ENCODE data around the gene SCYGR2. TPM values are rescaled to one million over a fixed set of nuclear protein-coding genes. Genes with fewer than 3 reads are reported as not detected.

SCYGR2 gene
- polyA plus RNA-seq, 1 of the 3 experiments (the other 2 are of a cell fraction) = not detected

GRCh38 chr2:227607941-227608340 is 9.2 kb downstream of the SCYGR2 start:
- Histone ChIP-seq H3K4me3 (ENCODE audit: low read depth in 2 of 2, low read length in 1 of 2) (no peak overlapping the region), H4K20me1 (ENCODE audit: insufficient read depth) (no peaks in the 10 kb centered on the region), H2AFZ (ENCODE audit: low read depth) (no peak overlapping the region), H3F3A (replicated peaks; ENCODE audit: insufficient read depth) (no peaks in the 10 kb centered on the region), H3K27ac (ENCODE audit: low read depth in 2 of 2, low read length in 1 of 2) (no peak overlapping the region), H3K9me2 (no peaks in the 10 kb centered on the region), H3K9me3 (no peaks in the 10 kb centered on the region), H3K79me2 (ENCODE audit: insufficient read depth) (no peaks in the 10 kb centered on the region), H3K4me1 (ENCODE audit: control insufficient read depth in 1 of 2, insufficient read depth in 2 of 2, low read depth in 1 of 2, low read length in 1 of 2) (no peaks in the 10 kb centered on the region), H3K4me2 (no peak overlapping the region; the same call in 1 of the 2 replicates), H3K27me3 (ENCODE audit: insufficient read depth) (no peaks in the 10 kb centered on the region), H3K9ac (no peak overlapping the region), H3K36me3 (replicated peaks in 1 of 2; ENCODE audit: control insufficient read depth in 1 of 2, insufficient read depth in 2 of 2, low read length in 1 of 2) (no peaks in the 10 kb centered on the region)
- CTCF ChIA-PET = interaction anchor here (0.6 kb wide), 1 partner anchor 151 kb away, joined by 3 read pairs; no protein-coding TSS in a partner anchor
- no peak for DNase-seq
- POLR2A ChIA-PET = no interaction called here
- 33% methylated on average over 3 of the region's 3 CpGs for WGBS (ENCODE audit: low lambda C conversion rate)
- no peak for TF ChIP-seq REST (IDR thresholded peaks at IDR 0.05; ENCODE audit: low read depth, low read length)
- no peak for TF ChIP-seq SMC3 (IDR thresholded peaks at IDR 0.05; ENCODE audit: low read depth, low read length)
- no peak for TF ChIP-seq MXI1 (IDR thresholded peaks at IDR 0.05; ENCODE audit: low read depth, low read length)
- TF ChIP-seq YY1 (IDR thresholded peaks at IDR 0.05; ENCODE audit: low read depth) = no peak
- no peak for TF ChIP-seq TCF12 (IDR thresholded peaks at IDR 0.05)
- TF ChIP-seq SIN3A (IDR thresholded peaks at IDR 0.05; ENCODE audit: borderline replicate concordance, low read depth, low read length) = no peak
- no peak for TF ChIP-seq POLR2AphosphoS5 (IDR thresholded peaks at IDR 0.05; ENCODE audit: low read depth, low read length)
- no peak for TF ChIP-seq USF2 (IDR thresholded peaks at IDR 0.05; ENCODE audit: borderline replicate concordance, low read depth, low read length)
- TF ChIP-seq RFX5 (IDR thresholded peaks at IDR 0.05; ENCODE audit: low read length) = no peak
- TF ChIP-seq NFIC (IDR thresholded peaks at IDR 0.05; ENCODE audit: borderline replicate concordance) = no peak
- TF ChIP-seq EP300 (IDR thresholded peaks at IDR 0.05; ENCODE audit: borderline replicate concordance in 1 of 2, low read depth in 1 of 2, low read length in 1 of 2) = no peak
- no peak for TF ChIP-seq NRF1 (IDR thresholded peaks at IDR 0.05; ENCODE audit: low read depth, low read length)
- TF ChIP-seq MEF2A (IDR thresholded peaks at IDR 0.05; ENCODE audit: borderline replicate concordance, low read depth) = no peak
